Right atrium auricular region (tissue), 2 donors: ENCODE data around the gene MAP2. TPM values are rescaled to one million over a fixed set of nuclear protein-coding genes. Genes with fewer than 3 reads are reported as not detected.

Experiments used
- DNase-seq: peaks from one replicate; pipeline ENCODE4 v3.0.0-alpha.2; 2019; ENCODE audit warnings: low spot score
- H3K27ac ChIP-seq, 2 donors: fragments of 200-600 bp; sonication (generic); 1 replicate in 1 of 2; 2 replicates in 1 of 2; pipeline ENCODE4 v1.5.1; 2016 to 2019
- H3K27me3 ChIP-seq, 2 donors: fragments of 200-600 bp; sonication (generic); one replicate each; pipeline versions ENCODE4 v1.5.1 to v1.6.0; 2017 to 2019
- H3K36me3 ChIP-seq: fragments of 200-600 bp; sonication (generic); one replicate; pipeline ENCODE4 v1.5.1; 2016
- H3K4me1 ChIP-seq, 2 donors: fragments of 200-600 bp; sonication (generic); one replicate each; pipeline versions ENCODE4 v1.5.1 to v1.6.0; 2017 to 2019
- H3K4me3 ChIP-seq, 2 donors: fragments of 200-600 bp; sonication (generic); 1 replicate in 1 of 2; 2 replicates in 1 of 2; pipeline ENCODE4 v1.5.1; 2017 to 2019; ENCODE audit warnings: mild to moderate bottlenecking in 1 of 2, moderate library complexity in 1 of 2
- H3K9me3 ChIP-seq, 2 donors: fragments of 200-600 bp; sonication (generic); one replicate each; pipeline ENCODE4 v1.5.1; 2019
- CTCF ChIP-seq, 2 donors: fragments of 200-600 bp; sonication (generic); IDR thresholded peaks; one replicate each; pipeline ENCODE4 v1.5.1; 2019; ENCODE audit warnings: antibody characterized with exemption in 2 of 2
- total RNA-seq, 2 donors: library from RNA; depleted of rRNA; stranded (reverse); fragments of >200 nt; gene quantifications; one replicate each; pipeline ENCODE4 v1.1.0, GENCODE V29; 2016

Gene MAP2
- total RNA-seq, 2 donors from 2014 or later, result 6.5 to 6.7 TPM

DNA sequence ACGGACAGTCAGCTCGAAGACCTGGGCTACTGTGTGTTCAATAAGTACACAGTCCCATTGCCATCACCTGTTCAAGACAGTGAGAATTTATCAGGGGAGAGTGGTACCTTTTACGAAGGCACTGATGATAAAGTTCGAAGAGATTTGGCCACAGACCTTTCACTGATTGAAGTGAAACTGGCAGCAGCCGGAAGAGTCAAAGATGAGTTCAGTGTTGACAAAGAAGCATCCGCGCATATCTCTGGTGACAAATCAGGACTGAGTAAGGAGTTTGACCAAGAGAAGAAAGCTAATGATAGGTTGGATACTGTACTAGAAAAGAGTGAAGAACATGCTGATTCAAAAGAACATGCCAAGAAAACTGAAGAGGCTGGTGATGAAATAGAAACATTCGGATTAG lies 270.9 kb downstream of the MAP2 start:
- no peak overlapping the region for H3K4me3 ChIP-seq
- H3K27ac ChIP-seq, result no peak overlapping the region
- DNase-seq, result no peak
- H3K27me3 ChIP-seq, result no peaks in the 10 kb centered on the region
- no peaks in the 10 kb centered on the region for H3K9me3 ChIP-seq
- no peak for TF ChIP-seq CTCF (IDR thresholded peaks at IDR 0.05)
- H3K36me3 ChIP-seq, result no peaks in the 10 kb centered on the region
- H3K4me1 ChIP-seq, result no peaks in the 10 kb centered on the region

GRCh38 chr2:209696836-209697711 lies 273.2 kb downstream of the MAP2 start:
- no peaks in the 10 kb centered on the region for H3K27me3 ChIP-seq
- no peak overlapping the region for H3K4me3 ChIP-seq
- H3K9me3 ChIP-seq, result no peaks in the 10 kb centered on the region
- TF ChIP-seq CTCF (IDR thresholded peaks at IDR 0.05), result no peak
- no peaks in the 10 kb centered on the region for H3K4me1 ChIP-seq
- H3K36me3 ChIP-seq, result no peaks in the 10 kb centered on the region
- DNase-seq, result no peak
- H3K27ac ChIP-seq, result no peak overlapping the region

DNA sequence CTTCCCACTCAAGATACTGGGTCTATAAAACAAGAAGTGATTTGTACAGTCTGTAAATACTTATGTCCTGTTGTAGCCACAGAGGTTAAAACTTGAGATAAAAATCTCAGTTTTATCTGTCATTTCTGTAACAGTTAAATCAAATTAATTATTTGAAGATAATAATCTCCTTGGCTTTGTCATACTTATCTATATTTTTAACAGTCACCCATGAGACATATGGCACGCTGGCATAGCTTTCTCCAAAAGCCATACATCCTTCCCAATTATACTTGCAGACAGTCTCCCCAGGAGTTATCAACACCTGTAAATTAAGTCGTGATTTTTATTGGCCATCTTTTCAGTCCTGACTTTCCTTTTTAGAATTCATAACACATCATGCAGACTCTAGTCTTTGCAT lies 278.9 kb downstream of the MAP2 start:
- no peak for DNase-seq
- no peaks in the 10 kb centered on the region for H3K9me3 ChIP-seq
- no peak overlapping the region for H3K4me3 ChIP-seq
- H3K36me3 ChIP-seq, result no peaks in the 10 kb centered on the region
- no peaks in the 10 kb centered on the region for H3K27me3 ChIP-seq
- no peak for TF ChIP-seq CTCF (IDR thresholded peaks at IDR 0.05)
- no peak overlapping the region for H3K27ac ChIP-seq
- no peaks in the 10 kb centered on the region for H3K4me1 ChIP-seq

GRCh38 chr2:209713219-209713618 lies 289.4 kb downstream of the MAP2 start:
- no peak for TF ChIP-seq CTCF (IDR thresholded peaks at IDR 0.05)
- no peak overlapping the region for H3K27ac ChIP-seq
- H3K27me3 ChIP-seq, result no peaks in the 10 kb centered on the region
- no peaks in the 10 kb centered on the region for H3K36me3 ChIP-seq
- no peak overlapping the region for H3K4me3 ChIP-seq
- DNase-seq, result no peak
- H3K9me3 ChIP-seq, result no peaks in the 10 kb centered on the region
- no peaks in the 10 kb centered on the region for H3K4me1 ChIP-seq

DNA sequence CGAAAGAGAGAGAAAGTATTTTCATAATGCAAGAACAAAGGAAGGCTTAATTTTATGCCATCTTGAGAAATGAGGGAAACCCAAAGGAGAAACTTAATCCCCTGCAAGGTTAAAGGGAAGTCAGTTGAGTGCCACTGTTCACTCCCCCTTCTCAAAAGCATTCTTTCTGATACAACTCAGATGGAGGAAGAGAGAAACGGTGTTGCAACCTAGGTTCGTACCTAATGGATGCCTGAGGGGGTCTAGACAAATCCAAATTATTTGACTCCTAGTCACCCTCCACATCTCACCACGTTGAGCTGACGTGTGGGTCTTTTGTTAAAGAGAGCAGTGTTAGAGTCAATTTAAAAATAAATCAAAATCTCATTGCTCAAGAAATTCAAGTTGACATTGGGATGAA lies 295.2 kb downstream of the MAP2 start:
- no peak overlapping the region for H3K27ac ChIP-seq
- no peak for TF ChIP-seq CTCF (IDR thresholded peaks at IDR 0.05)
- no peaks in the 10 kb centered on the region for H3K36me3 ChIP-seq

GRCh38 chr2:209721497-209721896 lies 297.6 kb downstream of the MAP2 start:
- Histone ChIP-seq H3K4me3 (no peak overlapping the region), H3K4me1 (no peaks in the 10 kb centered on the region), H3K36me3 (no peaks in the 10 kb centered on the region), H3K27ac (no peak overlapping the region), H3K9me3 (no peaks in the 10 kb centered on the region), H3K27me3 (no peaks in the 10 kb centered on the region)
- no peak for DNase-seq
- no peak for TF ChIP-seq CTCF (IDR thresholded peaks at IDR 0.05)

More for the DNA sequence above, 295.2 kb downstream of the MAP2 start:
- Histone ChIP-seq H3K9me3 (no peaks in the 10 kb centered on the region), H3K4me3 (no peak overlapping the region), H3K4me1 (no peaks in the 10 kb centered on the region), H3K27me3 (no peaks in the 10 kb centered on the region)
- no peak for DNase-seq
